ENCODE data around the gene LOXL4. TPM values are rescaled to one million over a fixed set of nuclear protein-coding genes. Genes with fewer than 3 reads are reported as not detected.

Gene LOXL4
- total RNA-seq, 1 donor from 2014 or later: 39.6 TPM

DNA sequence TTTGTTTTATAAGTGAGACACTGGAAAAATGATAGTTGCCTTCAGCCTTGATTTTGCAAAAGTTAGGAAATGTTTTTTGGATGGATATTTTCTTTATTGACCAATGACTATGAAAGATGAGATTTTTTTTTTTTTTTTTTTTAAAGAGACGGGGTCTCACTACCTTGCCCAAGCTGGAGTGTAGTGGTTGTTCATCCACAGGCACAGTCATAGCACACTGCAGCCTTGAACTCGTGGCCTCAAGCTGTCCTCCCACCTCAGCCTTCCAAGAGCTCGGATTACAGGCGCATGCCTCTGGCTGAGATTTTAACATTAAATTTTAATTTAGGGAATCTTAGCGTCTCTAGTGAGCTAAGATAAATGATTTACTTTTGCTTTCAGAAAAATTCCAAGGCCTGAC is 66.2 kb downstream of the LOXL4 start:
- DNase-seq (ENCODE audit: low spot score): no peak

Other genes starting within 250 kb of the LOXL4 start
- 1.3 TPM for gene CRTAC1, start 237.6 kb downstream of the LOXL4 start, total RNA-seq
- gene R3HCC1L, start 133.5 kb downstream of the LOXL4 start, total RNA-seq: 7.2 TPM
- gene PYROXD2, start 147.0 kb upstream of the LOXL4 start, total RNA-seq: 22.4 TPM
- 56.2 TPM for gene HPS1, start 178.7 kb upstream of the LOXL4 start, total RNA-seq